Neural cell (in vitro differentiated cells): ENCODE data around the gene NOL4L. TPM values are rescaled to one million over a fixed set of nuclear protein-coding genes. Genes with fewer than 3 reads are reported as not detected.

Experiments
- H2AFZ ChIP-seq: fragments of 200-600, 300-800 bp; sonication (generic), shearing (Covaris generic); 2 replicates; pipeline ENCODE4 v1.6.0; 2014; ENCODE audit warnings: low read depth, mild to moderate bottlenecking, antibody characterized with exemption, low read length, moderate library complexity
- H3F3A ChIP-seq: fragments of 200-600 bp; shearing (Covaris generic); 2 replicates; pipeline ENCODE4 v1.6.1; 2016; ENCODE audit warnings: mild to moderate bottlenecking, moderate library complexity, mixed read lengths, antibody characterized with exemption, low read length; ENCODE audit not compliant: insufficient read depth, poor library complexity, severe bottlenecking
- H3K27ac ChIP-seq: fragments of 200-600, 300-800 bp; sonication (generic), shearing (Covaris generic); 2 replicates; pipeline ENCODE4 v1.5.1; 2014; ENCODE audit warnings: mild to moderate bottlenecking, low read length, moderate library complexity
- H3K27me3 ChIP-seq: fragments of 300-800, 200-600 bp; sonication (generic), shearing (Covaris generic); 2 replicates; pipeline ENCODE4 v1.6.0; 2014; ENCODE audit warnings: mild to moderate bottlenecking, low read depth, low read length, moderate library complexity; ENCODE audit not compliant: insufficient read depth
- H3K36me3 ChIP-seq: fragments of 300-800, 200-600 bp; sonication (generic), shearing (Covaris generic); 2 replicates; pipeline ENCODE4 v1.5.1; 2014; ENCODE audit warnings: mild to moderate bottlenecking, antibody characterized with exemption, low read length, moderate library complexity; ENCODE audit not compliant: insufficient read depth
- H3K4me2 ChIP-seq: fragments of 300-800, 200-600 bp; sonication (generic), shearing (Covaris generic); 2 replicates; pipeline ENCODE4 v1.6.0; 2014; ENCODE audit warnings: mild to moderate bottlenecking, low read length
- H3K4me3 ChIP-seq: fragments of 300-800, 200-600 bp; sonication (generic), shearing (Covaris generic); 2 replicates; pipeline ENCODE4 v1.5.1; 2014; ENCODE audit warnings: mild to moderate bottlenecking, low read length, moderate library complexity
- H3K79me2 ChIP-seq: fragments of 200-600 bp; shearing (Covaris generic); replicated peaks from 2 replicates; pipeline ENCODE4 v1.6.0; 2014; ENCODE audit warnings: mild to moderate bottlenecking, low read length, moderate library complexity; ENCODE audit not compliant: insufficient read depth
- H3K9ac ChIP-seq: fragments of 300-800, 200-600 bp; sonication (generic), shearing (Covaris generic); 2 replicates; pipeline ENCODE4 v1.6.1; 2016; ENCODE audit warnings: mild to moderate bottlenecking, low read length, mixed read lengths
- H3K9me2 ChIP-seq: fragments of 200-600 bp; shearing (Covaris generic); 2 replicates; pipeline ENCODE4 v1.6.1; 2016; ENCODE audit warnings: mild to moderate bottlenecking, low read length, mixed read lengths; ENCODE audit not compliant: insufficient read depth
- H3K9me3 ChIP-seq: fragments of 200-600, 300-800 bp; sonication (generic), shearing (Covaris generic); 2 replicates; pipeline ENCODE4 v1.6.1; 2016; ENCODE audit warnings: mild to moderate bottlenecking, mixed run types, low read length, moderate library complexity, mixed read lengths
- H4K20me1 ChIP-seq: fragments of 200-600 bp; shearing (Covaris generic); 2 replicates; pipeline ENCODE4 v1.6.1; 2016; ENCODE audit warnings: mild to moderate bottlenecking, mixed run types; ENCODE audit not compliant: insufficient read depth
- CTCF ChIP-seq: fragments of 450-650 bp; IDR thresholded peaks from 2 replicates; pipeline ENCODE4 v1.5.1; 2014; ENCODE audit warnings: antibody characterized with exemption, mild to moderate bottlenecking, moderate library complexity; ENCODE audit not compliant: poor library complexity, severe bottlenecking
- EP300 ChIP-seq: fragments of 450-650 bp; conservative IDR thresholded peaks from 2 replicates; pipeline ENCODE4 v1.6.1; 2014; ENCODE audit warnings: antibody characterized with exemption, mild to moderate bottlenecking, moderate library complexity; ENCODE audit not compliant: poor library complexity, severe bottlenecking
- EZH2 ChIP-seq: fragments of 200-600, 300-800 bp; shearing (Covaris generic), sonication (generic); IDR thresholded peaks from 2 replicates; pipeline ENCODE4 v1.6.1; 2014; ENCODE audit warnings: antibody characterized with exemption, low read length, borderline replicate concordance, mild to moderate bottlenecking; ENCODE audit not compliant: insufficient read depth, poor library complexity, severe bottlenecking
- MXI1 ChIP-seq: fragments of 450-650 bp; conservative IDR thresholded peaks from 2 replicates; pipeline ENCODE4 v1.6.1; 2014; ENCODE audit warnings: antibody characterized with exemption, mild to moderate bottlenecking; ENCODE audit not compliant: poor library complexity, severe bottlenecking
- POLR2AphosphoS5 ChIP-seq: IDR thresholded peaks from 2 replicates; pipeline ENCODE4 v1.6.1; 2012
- RAD21 ChIP-seq: fragments of 450-650 bp; conservative IDR thresholded peaks from 2 replicates; pipeline ENCODE4 v1.6.1; 2014; ENCODE audit warnings: antibody characterized with exemption, mild to moderate bottlenecking, moderate library complexity
- REST ChIP-seq: IDR thresholded peaks from 2 replicates; pipeline ENCODE4 v1.6.1; 2012; ENCODE audit warnings: borderline replicate concordance
- SMC3 ChIP-seq: fragments of 450-650 bp; conservative IDR thresholded peaks from 2 replicates; pipeline ENCODE4 v1.6.1; 2014; ENCODE audit warnings: antibody characterized with exemption, mild to moderate bottlenecking, moderate library complexity; ENCODE audit not compliant: poor library complexity
- TAF1 ChIP-seq: IDR thresholded peaks from 2 replicates; pipeline ENCODE4 v1.6.1; 2012; ENCODE audit warnings: low read depth
- polyA plus RNA-seq: library from polyadenylated mRNA; depleted of rRNA; stranded (reverse); fragments of >200 nt; gene quantifications from 2 replicates; pipeline ENCODE4 v1.2.3, GENCODE V29; 2014

Gene NOL4L
- polyA plus RNA-seq, 1 donor from 2014 or later, result 20.4 TPM

- H3K36me3 ChIP-seq, result peaks cover 5% of the 10 kb centered on the region
- no peaks in the 10 kb centered on the region for H3K9me3 ChIP-seq
- H3K27ac ChIP-seq, result no peak overlapping the region
- no peaks in the 10 kb centered on the region for H3K27me3 ChIP-seq
- H3K79me2 ChIP-seq, result no peaks in the 10 kb centered on the region
- no peak overlapping the region for H3K4me2 ChIP-seq
- TF ChIP-seq CTCF (no peak), EP300 (no peak), RAD21 (no peak), TAF1 (no peak), EZH2 (no peak), REST (no peak), SMC3 (no peak), POLR2AphosphoS5 (no peak), MXI1 (no peak)
- H3K4me3 ChIP-seq, result no peak overlapping the region
- no peak overlapping the region for H3K9ac ChIP-seq
- no peaks in the 10 kb centered on the region for H4K20me1 ChIP-seq
- H2AFZ ChIP-seq, result no peak overlapping the region
- H3F3A ChIP-seq, result no peaks in the 10 kb centered on the region
- H3K9me2 ChIP-seq, result no peaks in the 10 kb centered on the region
Observed at GRCh38 chr20:32501709-32502108, 83.4 kb downstream of the NOL4L start.

- no peak overlapping the region for H3K4me2 ChIP-seq
- H3K79me2 ChIP-seq, result no peaks in the 10 kb centered on the region
- no peaks in the 10 kb centered on the region for H3K9me3 ChIP-seq
- TF ChIP-seq TAF1, result no peak
- TF ChIP-seq MXI1, result no peak
- no peak for TF ChIP-seq REST
- TF ChIP-seq EZH2, result no peak
- no peak for TF ChIP-seq RAD21
- no peak for TF ChIP-seq CTCF
- no peak for TF ChIP-seq POLR2AphosphoS5
- TF ChIP-seq SMC3, result no peak
- TF ChIP-seq EP300, result no peak
- no peak overlapping the region for H3K4me3 ChIP-seq
- H3F3A ChIP-seq, result no peaks in the 10 kb centered on the region
- no peak overlapping the region for H2AFZ ChIP-seq
- H3K27ac ChIP-seq, result no peak overlapping the region
- H3K36me3 ChIP-seq, result no peaks in the 10 kb centered on the region
- H3K9me2 ChIP-seq, result no peaks in the 10 kb centered on the region
- no peaks in the 10 kb centered on the region for H3K27me3 ChIP-seq
- no peaks in the 10 kb centered on the region for H4K20me1 ChIP-seq
- H3K9ac ChIP-seq, result no peak overlapping the region
Observed at GRCh38 chr20:32497589-32498224, 87.4 kb downstream of the NOL4L start.
